ENCODE results near the gene CD81.
"Not testable (repeated sequence)": the region's sequence is repeated elsewhere in the genome, so short reads cannot be mapped to it uniquely, and the experiment has no call there.

The CD81 gene

GRCh38 chr11:2357651-2358050 is 19.5 kb upstream of the CD81 start:
- not testable (repeated sequence) for DNase-seq

GRCh38 chr11:2358754-2359442 is 18.2 kb upstream of the CD81 start:
- DNase-seq, result no peak

DNA sequence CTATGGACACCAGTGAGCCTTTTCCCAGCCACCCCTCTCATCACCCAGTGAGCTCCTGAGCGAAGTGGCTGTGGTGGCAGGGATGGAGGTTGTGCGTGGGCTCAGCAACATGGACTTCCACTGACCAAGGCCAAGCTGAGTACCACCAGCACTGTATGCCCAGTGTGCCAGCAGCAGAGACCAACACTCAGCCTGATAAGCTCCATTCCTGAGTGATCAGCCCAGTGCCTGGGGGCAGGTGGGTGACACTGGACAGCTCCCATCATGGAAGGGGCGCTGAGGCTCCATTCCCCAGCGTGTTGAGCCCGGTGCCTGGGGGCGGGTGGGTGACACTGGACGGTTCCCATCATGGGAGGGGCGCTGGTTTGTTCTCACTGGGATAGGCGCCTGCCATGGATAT is 17.6 kb upstream of the CD81 start:
- no peak for DNase-seq

DNA sequence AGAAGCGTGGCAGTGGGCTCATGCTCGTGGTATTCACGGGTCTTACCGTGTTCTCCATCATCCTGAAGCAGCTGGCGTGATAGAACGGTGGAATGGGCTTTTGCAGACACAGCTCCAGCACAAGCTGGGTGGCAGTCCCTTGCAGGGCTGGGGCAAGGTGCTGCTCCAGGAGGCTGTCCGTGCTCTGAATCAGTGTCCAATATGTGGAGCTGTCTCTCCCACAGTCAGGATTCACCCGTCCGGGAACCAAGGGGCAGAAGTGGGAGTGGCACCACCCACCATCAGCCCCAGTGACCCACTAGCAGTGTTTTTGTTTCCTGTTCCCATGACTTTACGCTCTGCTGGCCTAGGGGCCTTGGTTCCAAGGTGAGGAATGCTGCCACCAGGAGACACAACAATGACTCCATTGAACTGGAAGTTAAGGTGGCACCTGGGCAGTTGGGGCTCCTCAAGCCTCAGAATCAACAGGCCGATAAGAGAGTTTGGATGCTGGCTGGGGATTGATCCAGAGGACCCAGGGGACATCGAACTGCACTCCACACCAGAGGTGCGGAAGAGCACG is 16.9 kb upstream of the CD81 start:
- DNase-seq, result no peak

DNA sequence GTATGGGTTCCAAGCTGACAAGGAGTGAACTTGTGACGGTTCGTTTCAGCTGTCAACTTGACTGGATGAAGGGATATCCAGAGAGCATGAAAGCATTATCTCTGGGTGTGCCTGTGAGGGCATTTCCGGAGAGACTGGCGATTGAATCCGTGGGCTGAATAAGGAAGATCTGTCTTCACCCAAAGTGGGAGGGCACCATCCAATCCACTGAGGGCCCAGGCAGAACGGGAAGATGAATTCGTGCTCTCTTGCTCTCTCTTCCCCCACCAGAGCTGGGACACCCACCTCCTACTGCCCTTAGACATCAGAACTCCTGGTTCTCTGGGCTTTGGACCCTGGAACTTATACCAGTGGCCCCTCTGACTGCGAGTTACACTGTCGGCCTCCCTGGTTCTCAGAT is 15.5 kb upstream of the CD81 start:
- no peak for DNase-seq

DNA sequence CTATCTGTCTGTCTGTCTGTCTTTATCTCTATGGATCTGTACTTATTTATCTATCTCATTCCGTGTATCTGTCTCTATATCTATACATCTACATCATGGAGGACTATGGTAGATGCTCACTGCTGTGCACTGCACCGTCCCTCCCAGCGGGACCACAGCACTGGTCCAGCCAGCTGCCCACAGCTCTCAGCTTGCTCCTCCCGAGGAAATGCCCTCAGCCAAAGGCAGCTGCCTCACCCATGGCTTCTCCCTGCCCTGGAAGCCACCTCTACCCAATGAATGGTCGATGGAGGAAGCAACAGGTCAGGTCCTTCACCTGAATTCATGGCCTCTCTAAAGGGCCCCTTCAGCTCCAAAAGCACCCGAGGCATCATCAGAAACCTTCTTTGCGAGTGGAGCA is 14.7 kb upstream of the CD81 start:
- no peak for DNase-seq

- no peak for DNase-seq
These were observed 14.0 kb upstream of the CD81 start for GRCh38 chr11:2363130-2363529.

GRCh38 chr11:2363577-2364370 is 13.3 kb upstream of the CD81 start:
- no peak for DNase-seq

- not testable (repeated sequence) for DNase-seq
These were observed 12.7 kb upstream of the CD81 start for GRCh38 chr11:2364386-2364785.

- no peak for DNase-seq
These were observed 11.4 kb upstream of the CD81 start for GRCh38 chr11:2365571-2366210.

- DNase-seq, result peak; percentile 29
These were observed 10.8 kb upstream of the CD81 start for GRCh38 chr11:2366276-2366675.

DNA sequence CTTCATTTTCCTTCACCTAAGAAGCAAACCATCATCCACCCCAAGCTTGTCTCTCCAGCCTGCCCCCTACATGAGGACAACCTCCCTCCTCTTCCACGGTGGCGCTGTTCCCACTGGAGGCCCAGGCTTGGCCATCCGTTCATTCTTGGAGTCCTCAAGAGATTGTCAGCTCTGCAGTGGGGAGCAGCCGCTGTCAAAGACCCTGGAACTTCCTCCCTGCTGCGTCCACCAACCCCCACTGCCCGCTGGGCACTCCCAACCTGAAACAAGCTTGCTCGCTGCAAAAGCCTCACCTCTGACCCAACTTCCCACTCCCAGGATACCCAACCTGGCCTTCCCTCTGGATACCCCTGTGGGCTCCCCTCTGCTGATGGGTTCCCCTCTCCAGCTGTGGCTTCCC is 10.4 kb upstream of the CD81 start:
- DNase-seq, result no peak

DNA sequence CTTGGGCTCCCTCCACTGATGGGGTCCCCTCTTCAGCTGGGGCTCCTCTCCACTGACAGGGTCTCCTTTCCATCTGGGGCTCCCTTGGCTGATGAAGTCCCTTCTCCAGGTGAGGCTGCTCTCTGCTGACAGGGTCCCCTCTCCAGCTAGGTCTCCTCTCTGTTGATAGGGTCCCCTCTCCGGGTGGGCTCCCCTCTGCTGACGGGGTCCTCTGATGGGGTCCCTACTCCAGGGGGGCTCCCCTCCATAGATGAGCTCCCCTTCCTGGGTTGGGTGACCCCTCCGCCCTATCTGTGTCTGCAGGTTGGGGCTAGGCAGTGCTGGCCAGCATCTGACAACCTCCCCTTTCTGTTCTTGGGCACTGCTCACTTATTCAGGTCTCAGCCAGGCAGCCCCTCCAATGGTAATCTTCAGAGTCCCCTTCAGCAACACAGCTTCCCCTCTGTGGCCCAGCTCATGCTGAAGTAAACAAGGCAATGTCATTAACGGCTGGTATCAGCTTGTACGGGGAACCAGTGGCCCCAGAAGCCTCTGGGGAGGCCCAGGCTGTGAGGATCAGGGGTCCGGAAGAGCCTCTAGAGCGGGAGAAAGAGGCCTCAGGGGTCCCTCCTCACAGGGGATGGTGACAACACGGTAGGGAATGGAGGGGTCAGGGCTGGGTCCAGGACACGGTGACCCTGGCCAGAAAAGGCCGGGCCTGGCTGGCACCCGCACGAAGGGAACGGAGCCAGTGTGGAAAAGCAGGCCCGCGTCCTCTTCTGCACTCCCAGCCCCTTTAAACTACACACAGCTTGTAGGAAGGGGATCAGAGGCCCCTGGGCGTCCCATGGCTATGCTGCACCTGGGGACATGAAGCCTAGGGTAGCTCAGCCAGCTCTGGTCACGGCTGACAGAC is 9.6 kb upstream of the CD81 start:
- no peak for DNase-seq

- no peak for DNase-seq
These were observed 8.8 kb upstream of the CD81 start for GRCh38 chr11:2368178-2368850.

DNA sequence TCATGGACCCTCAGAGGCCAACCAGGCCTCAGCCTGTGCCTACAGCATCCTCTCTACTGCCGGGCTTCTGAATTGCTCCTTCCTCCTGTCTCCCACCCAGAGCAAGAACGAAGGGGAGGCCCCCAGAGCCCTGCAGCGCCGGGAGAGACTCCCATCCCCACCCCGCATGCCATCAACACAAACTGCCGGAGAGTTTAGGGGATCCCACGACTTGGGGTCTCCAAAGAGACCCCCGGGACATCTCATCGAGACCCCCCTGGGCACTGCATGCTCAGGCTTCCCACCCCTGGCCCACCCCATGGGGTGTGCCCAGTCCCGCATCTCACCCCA is 8.3 kb upstream of the CD81 start:
- DNase-seq, result no peak

DNA sequence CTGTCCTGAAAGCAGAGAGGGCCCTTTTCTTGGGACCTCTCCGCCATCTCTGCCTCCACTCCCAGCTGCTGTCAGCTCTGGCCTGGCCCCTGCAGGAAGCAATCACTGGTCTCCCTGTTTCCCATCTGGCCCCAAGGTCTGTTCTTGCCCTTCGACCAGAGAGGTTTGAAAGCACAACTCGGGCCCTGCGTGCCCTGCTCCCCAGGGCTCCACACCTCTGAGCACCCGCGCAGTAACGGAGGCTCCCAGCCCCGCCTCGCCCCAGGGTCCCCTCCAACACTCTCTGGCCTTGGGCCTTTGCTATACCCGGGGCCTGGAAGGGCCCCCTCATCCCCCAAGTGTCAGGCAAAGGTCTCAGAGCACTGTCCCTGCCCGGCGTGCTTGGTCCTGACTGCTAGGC is 7.8 kb upstream of the CD81 start:
- DNase-seq, result no peak

DNA sequence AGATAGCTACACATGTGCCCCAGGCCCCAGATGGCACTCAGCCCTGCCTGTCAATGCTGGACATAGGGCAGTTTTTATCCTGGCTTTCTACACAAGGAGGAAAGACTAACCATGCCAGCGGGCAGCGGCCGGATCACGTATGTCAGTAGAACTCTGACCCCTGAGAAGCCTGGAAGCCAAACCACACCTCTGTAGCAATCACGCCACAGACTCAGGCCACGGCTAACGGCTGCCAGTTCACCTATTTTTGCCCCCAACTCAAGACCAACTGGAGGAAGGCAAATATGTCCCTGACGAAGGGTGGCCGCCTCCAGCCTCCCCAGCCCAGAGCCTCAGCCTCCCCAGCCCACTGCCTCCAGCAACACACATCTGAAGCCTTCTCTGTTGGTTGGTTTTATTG is 7.2 kb upstream of the CD81 start:
- DNase-seq, result no peak

- DNase-seq, result no peak
These were observed 2.5 kb upstream of the CD81 start for GRCh38 chr11:2374456-2375201.

DNA sequence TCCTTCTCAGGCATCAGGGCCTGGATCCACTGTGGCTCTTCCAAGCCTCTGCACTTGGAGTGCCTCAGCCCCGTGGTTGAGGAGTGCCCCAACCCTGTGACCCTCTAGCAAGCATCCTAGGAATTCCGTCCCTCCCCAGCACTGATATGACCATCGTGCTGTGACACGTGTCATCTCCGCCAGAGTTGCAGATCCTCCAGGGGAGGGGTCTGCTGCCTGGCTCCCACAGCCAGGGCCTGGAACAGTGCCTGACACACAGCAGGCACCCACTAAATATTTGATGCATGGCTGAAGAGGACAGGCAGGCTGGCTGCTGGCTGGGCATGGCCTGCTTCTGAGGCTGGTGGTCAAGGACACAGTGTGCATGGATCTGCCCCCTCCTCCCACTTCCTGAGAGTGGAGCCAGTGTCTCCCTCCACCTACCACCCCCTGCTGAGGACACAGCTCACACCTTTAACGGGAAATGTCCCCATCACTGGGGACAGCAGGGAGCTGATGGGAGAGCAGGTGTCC is 1.7 kb upstream of the CD81 start:
- DNase-seq, result peak; percentile 23

DNA sequence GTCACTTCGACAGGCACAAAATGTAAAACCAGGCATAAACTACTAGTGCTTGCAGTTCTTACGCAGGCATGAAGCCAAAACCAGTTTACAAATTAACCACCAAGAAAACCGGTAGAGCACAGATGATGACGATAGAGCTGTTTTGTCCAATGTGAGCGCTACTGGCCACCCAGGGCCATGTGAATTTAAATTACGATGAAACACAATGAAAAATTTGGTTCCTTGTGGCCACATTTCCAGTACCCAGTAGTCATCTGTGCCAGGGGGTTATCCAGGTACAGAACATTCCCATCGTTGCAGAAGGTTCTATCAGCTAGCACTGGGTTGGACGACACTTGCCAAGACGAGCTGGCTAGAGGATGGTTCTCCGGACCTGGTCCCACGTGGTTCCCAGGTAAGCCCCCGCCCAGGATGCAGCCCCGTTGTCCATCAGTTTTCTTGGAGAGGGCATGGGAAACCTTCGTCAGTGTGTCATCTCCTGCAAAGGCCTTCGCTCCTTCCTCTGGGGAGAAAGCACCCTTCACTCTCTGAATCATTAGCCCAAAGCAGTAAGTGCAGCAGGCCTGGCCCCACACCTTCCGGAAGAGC is 1.1 kb upstream of the CD81 start:
- DNase-seq, result no peak
